ENCODE results near the gene PLCD4. TPM values are rescaled to one million over a fixed set of nuclear protein-coding genes. Genes with fewer than 3 reads are reported as not detected.

PLCD4 gene
- total RNA-seq, 1 experiment from 2014 or later = not detected

- DNase-seq (ENCODE audit: low spot score) = no peak
These were observed 13.3 kb downstream of the PLCD4 start for GRCh38 chr2:218621007-218621406.

- DNase-seq (ENCODE audit: low spot score) = no peak
These were observed 15.1 kb downstream of the PLCD4 start for GRCh38 chr2:218622606-218623365.

GRCh38 chr2:218623366-218623705 is 15.6 kb downstream of the PLCD4 start:
- DNase-seq (ENCODE audit: low spot score) = no peak

GRCh38 chr2:218626369-218626768 is 18.7 kb downstream of the PLCD4 start:
- no peak for DNase-seq (ENCODE audit: low spot score)

- DNase-seq (ENCODE audit: low spot score) = no peak
These were observed 20.2 kb downstream of the PLCD4 start for GRCh38 chr2:218627939-218628338.

- DNase-seq (ENCODE audit: low spot score) = no peak
These were observed 24.1 kb downstream of the PLCD4 start for GRCh38 chr2:218631837-218632236.

- no peak for DNase-seq (ENCODE audit: low spot score)
These were observed 28.0 kb downstream of the PLCD4 start for GRCh38 chr2:218635719-218636118.

- no peak for DNase-seq (ENCODE audit: low spot score)
These were observed 30.7 kb downstream of the PLCD4 start for GRCh38 chr2:218638372-218638771.

- no peak for DNase-seq (ENCODE audit: low spot score)
These were observed 34.5 kb downstream of the PLCD4 start for GRCh38 chr2:218642121-218642656.

GRCh38 chr2:218642786-218643185 is 35.1 kb downstream of the PLCD4 start:
- no peak for DNase-seq (ENCODE audit: low spot score)

GRCh38 chr2:218643751-218644310 is 36.1 kb downstream of the PLCD4 start:
- no peak for DNase-seq (ENCODE audit: low spot score)

GRCh38 chr2:218644721-218645120 is 37.0 kb downstream of the PLCD4 start:
- DNase-seq (ENCODE audit: low spot score) = no peak

- DNase-seq (ENCODE audit: low spot score) = no peak
These were observed 37.4 kb downstream of the PLCD4 start for GRCh38 chr2:218645126-218645525.

GRCh38 chr2:218648088-218648786 is 40.5 kb downstream of the PLCD4 start:
- peak; percentile 72 for DNase-seq (ENCODE audit: low spot score)

- DNase-seq (ENCODE audit: low spot score) = no peak
These were observed 41.0 kb downstream of the PLCD4 start for GRCh38 chr2:218648787-218649100.

- no peak for DNase-seq (ENCODE audit: low spot score)
These were observed 48.1 kb downstream of the PLCD4 start for GRCh38 chr2:218655751-218656150.

- DNase-seq (ENCODE audit: low spot score) = peak; percentile 87
These were observed 51.1 kb downstream of the PLCD4 start for GRCh38 chr2:218658671-218659257.

GRCh38 chr2:218659258-218659987 is 51.7 kb downstream of the PLCD4 start, which contains the start of the genes BCS1L and ZNF142:
BCS1L (plus strand) TSS chr2:218659683; CDS start chr2:218660988, 1,305 bp downstream.
ZNF142 (minus strand) TSS chr2:218659623; CDS start chr2:218656429, 3,194 bp downstream.
- DNase-seq (ENCODE audit: low spot score) = peak; percentile 95

GRCh38 chr2:218659988-218660358 is 52.3 kb downstream of the PLCD4 start:
- no peak for DNase-seq (ENCODE audit: low spot score)

- no peak for DNase-seq (ENCODE audit: low spot score)
These were observed 54.7 kb downstream of the PLCD4 start for GRCh38 chr2:218662377-218662776.

GRCh38 chr2:218662827-218663226 is 55.1 kb downstream of the PLCD4 start:
- no peak for DNase-seq (ENCODE audit: low spot score)

GRCh38 chr2:218663901-218664300 is 56.2 kb downstream of the PLCD4 start:
- DNase-seq (ENCODE audit: low spot score) = no peak

Data from HT-29 (cell line).